ENCODE data around the gene TMEM116.

The TMEM116 gene

GRCh38 chr12:112031472-112031871, 18.5 kb upstream of the TMEM116 start:
- no peak for TF ChIP-seq CTCF (IDR thresholded peaks at IDR 0.05; ENCODE audit: low read depth, low read length)
- no peak overlapping the region for H3K4me3 ChIP-seq (replicated peaks in 1 of 2; ENCODE audit: low read depth in 2 of 2, low read length in 2 of 2)
- no peak for DNase-seq (ENCODE audit: low read depth in 2 of 2)

DNA sequence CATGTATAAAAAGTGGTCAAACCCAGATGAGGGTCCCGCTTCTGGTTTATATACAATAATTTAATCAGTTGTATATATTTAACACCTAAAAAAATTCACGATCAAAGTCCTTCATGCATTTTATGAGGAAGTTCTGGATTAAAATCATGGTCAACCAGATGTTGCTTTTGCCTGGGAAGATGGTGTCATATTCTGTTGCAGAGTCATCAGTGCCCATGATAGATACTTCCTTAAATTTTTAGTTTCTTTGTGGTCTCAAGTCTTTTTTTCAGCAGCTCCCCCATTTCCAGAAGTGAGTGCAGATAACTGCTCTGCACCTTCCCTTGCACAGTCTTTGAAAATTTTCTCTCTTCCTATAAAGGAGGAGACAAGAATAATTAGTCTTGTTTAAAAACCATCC, 16.3 kb upstream of the TMEM116 start:
- no peak for DNase-seq (ENCODE audit: low read depth in 2 of 2)
- TF ChIP-seq CTCF (IDR thresholded peaks at IDR 0.05; ENCODE audit: low read depth, low read length) = no peak
- H3K4me3 ChIP-seq (replicated peaks in 1 of 2; ENCODE audit: low read depth in 2 of 2, low read length in 2 of 2) = no peak overlapping the region

DNA sequence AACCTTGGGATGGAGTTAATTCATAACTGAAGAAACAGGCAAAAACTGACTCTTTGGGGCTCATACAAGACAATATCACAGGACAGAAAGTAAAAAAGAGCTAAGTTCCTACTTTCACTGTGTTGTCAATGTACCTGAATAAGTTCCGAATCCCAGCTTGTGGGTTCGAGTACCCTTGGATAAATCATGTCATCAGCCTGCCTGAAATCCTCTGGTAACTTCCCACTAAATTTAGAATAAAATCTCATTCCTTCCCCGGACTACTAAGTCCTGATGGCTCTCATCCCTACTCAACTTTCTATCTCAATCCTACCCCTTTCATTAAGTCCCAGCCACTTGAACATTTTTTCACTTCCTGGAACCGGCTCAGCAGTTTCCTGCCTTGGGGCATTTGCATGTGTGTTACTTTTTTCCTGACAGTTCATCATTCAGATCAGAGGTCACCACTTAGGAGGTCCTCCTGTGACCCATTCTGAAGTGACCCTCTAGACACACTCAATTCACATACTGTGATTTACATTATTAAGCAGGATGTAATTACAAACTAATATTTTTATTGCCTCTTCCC, 12.9 kb upstream of the TMEM116 start:
- peak in 1 of 2 donors; percentile 7 for DNase-seq (ENCODE audit: low read depth in 2 of 2)
- no peak overlapping the region for H3K4me3 ChIP-seq (replicated peaks in 1 of 2; ENCODE audit: low read depth in 2 of 2, low read length in 2 of 2)
- no peak for TF ChIP-seq CTCF (IDR thresholded peaks at IDR 0.05; ENCODE audit: low read depth, low read length)

GRCh38 chr12:112023759-112024396, 10.9 kb upstream of the TMEM116 start:
- DNase-seq (ENCODE audit: low read depth in 2 of 2) = no peak
- H3K4me3 ChIP-seq (replicated peaks in 1 of 2; ENCODE audit: low read depth in 2 of 2, low read length in 2 of 2) = no peak overlapping the region
- TF ChIP-seq CTCF (IDR thresholded peaks at IDR 0.05; ENCODE audit: low read depth, low read length) = no peak

DNA sequence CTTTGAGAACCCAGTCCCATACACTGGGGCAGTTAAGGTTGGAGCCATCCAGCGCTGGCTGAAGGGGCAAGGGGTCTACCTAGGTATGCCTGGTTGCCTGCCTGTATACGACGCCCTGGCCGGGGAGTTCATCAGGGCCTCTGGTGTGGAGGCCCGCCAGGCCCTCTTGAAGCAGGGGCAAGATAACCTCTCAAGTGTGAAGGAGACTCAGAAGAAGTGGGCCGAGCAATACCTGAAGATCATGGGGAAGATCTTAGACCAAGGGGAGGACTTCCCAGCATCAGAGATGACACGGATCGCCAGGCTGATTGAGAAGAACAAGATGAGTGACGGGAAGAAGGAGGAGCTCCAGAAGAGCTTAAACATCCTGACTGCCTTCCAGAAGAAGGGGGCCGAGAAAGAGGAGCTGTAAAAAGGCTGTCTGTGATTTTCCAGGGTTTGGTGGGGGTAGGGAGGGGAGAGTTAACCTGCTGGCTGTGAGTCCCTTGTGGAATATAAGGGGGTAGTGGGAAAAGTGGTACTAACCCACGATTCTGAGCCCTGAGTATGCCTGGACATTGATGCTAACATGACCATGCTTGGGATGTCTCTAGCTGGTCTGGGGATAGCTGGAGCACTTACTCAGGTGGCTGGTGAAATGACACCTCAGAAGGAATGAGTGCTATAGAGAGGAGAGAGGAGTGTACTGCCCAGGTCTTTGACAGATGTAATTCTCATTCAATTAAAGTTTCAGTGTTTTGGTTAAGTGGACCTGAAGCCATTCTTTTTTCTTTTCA, 9.5 kb upstream of the TMEM116 start:
- DNase-seq (ENCODE audit: low read depth in 2 of 2) = no peak
- TF ChIP-seq CTCF (IDR thresholded peaks at IDR 0.05; ENCODE audit: low read depth, low read length) = no peak
- H3K4me3 ChIP-seq (replicated peaks in 1 of 2; ENCODE audit: low read depth in 2 of 2, low read length in 2 of 2) = no peak overlapping the region

DNA sequence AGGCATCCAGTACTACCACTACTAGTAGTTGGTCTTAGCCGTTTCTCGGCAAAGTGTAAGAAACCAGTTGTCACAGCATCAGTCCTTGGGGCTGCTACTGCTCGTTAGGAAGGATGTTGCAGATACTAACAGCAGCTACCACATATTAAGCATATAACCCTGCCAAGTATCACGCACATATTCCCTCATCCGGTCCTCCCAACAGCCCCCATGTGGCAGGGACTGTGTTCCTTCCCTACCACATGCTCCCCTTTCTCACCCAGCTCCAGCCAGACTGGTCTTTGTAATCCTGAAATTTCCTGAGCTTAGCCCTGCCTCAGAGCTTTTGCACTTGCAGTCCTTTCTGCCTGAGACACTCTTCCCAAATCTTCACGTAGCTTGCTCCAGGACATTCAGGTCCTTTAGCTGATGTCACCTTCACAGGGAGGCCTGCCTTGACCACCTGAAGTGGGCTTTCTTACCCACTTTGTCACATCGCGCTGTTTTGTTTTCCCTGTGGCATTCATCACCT, 8.0 kb upstream of the TMEM116 start:
- DNase-seq (ENCODE audit: low read depth in 2 of 2) = no peak
- TF ChIP-seq CTCF (IDR thresholded peaks at IDR 0.05; ENCODE audit: low read depth, low read length) = no peak
- no peak overlapping the region for H3K4me3 ChIP-seq (replicated peaks in 1 of 2; ENCODE audit: low read depth in 2 of 2, low read length in 2 of 2)

Measured in cardiac fibroblast (primary cell).